SKM-1 (cell line): Measurements from ENCODE around the gene INPP5A.
A peak's percentile ranks its signal among the peaks of the same experiment; 100 is the strongest.
"Not testable (repeated sequence)": the region's sequence is repeated elsewhere in the genome, so short reads cannot be mapped to it uniquely, and the experiment has no call there.

Experiments
- DNase-seq: peaks from one replicate; lab custom pipeline; 2025; ENCODE audit not compliant: unreplicated experiment; lab: John Stamatoyannopoulos, UW

The INPP5A gene

DNA sequence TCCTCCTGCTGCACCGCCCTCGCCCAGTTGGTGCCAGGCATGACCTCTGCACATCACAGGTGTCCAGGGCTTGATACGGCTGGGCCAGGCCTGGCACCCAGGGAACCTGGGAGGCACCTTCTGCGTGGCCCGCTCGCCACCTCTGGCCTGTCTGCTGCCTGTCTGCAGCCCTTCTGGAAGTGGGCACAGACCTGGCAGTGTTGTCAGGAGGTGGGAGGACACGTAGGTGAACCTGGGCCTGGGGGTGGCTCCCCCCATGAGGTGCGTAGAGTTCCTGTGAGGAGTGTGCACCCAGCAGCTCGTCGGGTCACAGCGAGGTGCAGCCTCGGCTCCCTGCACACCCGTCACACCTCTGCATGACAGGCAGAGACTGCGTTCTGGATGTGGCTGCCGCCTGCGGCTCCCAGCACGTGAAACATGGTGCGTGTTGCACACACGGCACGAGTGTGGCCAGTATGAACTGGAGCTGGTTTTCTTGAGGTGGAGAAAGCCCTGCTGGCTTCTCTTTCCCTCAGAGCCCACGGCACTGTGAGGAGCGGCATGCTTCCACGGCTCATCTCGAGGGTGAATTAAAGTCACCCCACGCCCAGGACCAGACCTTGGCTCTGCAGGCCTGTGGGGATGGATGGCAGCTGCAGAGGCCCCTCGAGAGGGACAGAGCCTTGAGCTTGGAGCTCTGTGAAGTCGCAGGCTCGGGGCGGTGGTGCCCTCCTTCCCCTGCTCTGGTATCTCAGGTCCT is 24.8 kb downstream of the INPP5A start:
- no peak for DNase-seq

- no peak for DNase-seq
These were observed 25.4 kb downstream of the INPP5A start for GRCh38 chr10:132562916-132563456.

DNA sequence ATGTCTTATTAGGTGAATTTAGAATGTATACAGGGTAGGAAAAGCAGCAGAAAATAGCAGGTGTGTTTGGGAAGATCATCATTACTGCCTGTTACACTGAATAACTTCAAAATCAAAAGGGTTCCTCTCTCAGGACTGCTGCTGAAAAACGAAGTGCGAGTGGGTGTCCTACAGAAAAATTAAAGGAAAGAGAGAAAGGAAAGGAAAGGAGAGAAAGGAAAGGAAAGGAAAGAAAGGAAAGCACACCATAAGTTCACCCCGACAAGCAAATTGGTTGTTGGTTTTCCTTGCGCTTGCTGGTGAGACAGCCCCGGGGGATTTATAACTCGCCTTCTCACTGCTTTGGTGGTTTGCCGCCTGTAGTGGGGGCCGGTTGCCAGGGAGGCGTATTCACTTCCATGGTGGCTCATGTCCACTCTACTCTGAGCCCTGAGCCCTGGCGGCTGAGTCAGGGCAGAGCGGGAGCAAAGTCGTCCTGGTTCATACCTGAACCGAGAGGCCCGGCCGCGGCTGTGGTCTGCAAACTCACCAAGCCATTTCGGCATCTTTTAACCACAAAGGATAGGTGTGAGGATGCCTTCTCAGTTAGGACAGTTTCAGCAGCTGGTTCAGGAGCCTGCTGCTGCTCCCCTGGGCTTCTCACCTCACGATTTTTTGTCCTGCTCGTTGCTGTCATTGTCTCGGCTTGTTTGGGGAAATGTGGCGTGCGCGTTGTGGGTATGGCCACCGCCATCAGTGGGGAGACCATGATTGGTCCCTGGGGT is 26.1 kb downstream of the INPP5A start:
- no peak for DNase-seq

DNA sequence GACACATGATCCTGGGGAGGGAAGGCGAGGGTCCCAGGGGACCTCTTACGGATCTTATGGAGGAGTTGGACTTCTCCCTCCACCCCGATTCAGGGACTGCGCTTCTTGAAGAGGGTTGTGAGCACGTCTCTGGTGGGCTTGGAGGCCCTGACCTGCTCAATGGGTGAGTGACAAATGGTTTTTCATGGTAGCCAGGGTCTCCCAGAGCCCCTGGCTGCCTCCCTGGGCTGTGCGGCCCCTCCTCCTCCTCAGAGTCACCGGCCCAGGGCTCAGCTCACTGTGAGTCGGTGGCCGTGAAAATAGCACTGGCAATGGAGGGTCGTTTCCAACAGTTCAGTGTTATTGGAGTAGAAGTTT is 26.6 kb downstream of the INPP5A start:
- no peak for DNase-seq

- no peak for DNase-seq
These were observed 27.1 kb downstream of the INPP5A start for GRCh38 chr10:132564690-132565089.

DNA sequence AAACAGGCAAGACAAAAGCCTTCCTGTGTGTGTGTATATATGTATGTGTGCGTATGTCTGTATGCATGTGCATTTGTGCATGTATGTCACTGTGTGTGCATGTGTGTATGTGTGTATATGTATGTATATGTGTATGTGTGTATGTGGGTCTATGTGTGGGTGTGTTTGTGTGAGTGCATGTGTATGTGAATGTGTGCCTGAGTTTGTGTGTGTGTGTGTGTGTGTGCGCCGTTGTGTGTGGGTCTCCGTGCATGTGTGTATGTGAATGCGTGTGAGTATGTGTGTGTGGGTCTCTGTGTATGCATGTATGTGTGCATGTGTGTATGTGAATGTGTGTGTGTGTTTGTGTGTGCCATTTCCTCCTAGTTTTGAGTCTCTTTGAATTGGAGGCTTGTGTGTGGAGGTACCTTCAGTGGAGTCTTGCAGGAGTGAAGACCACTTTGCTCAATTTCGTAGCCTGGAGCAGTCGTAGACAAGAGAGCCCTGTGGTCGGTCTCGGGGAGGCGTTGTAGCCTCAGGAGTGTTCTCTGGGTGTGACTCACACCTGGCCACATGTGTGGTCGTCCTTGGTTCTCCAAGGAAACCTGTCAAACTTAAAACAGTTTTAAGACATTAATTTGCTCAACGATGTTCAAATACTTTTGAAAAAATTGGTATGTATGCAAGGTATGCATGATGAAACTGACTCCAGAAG is 28.1 kb downstream of the INPP5A start:
- DNase-seq: no peak

DNA sequence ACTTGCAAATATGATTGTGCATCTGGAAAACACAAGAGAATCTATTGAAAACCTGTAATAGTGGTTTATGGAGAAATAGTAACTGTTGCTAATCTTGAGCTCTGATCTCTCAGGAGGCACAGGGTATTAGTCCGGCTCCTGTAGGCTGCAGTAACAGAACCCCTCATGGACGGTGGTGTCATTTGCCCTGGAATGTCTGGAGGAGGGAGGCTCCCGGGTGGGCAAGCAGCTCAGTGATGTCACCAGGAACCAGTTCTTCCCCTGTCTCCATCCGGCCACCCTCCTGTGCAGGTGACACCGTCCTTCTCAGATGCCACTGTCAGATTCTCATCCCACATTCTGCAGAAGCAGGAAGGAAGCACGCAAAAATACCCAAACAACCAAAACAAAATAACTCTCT is 29.3 kb downstream of the INPP5A start:
- DNase-seq: no peak

DNA sequence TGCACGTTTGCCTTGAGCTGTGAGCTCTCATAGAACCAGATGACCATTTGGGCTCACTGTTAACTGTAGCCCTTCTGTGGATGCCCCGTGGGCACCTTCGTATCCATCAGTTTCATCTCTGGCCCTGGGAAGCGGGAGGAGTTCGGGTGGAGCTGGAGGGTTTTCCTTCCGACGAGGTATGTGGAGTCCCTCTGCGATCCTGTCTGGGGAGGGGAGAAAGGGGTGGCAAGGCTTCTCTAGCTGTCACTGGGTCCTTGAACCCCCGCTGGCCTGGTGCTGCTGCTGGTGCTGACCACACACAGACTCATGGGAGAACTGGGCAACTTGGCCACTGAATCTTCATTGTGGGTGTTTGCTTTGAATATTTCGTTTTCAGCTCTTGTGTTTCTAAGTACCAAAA is 32.7 kb downstream of the INPP5A start:
- DNase-seq: no peak

DNA sequence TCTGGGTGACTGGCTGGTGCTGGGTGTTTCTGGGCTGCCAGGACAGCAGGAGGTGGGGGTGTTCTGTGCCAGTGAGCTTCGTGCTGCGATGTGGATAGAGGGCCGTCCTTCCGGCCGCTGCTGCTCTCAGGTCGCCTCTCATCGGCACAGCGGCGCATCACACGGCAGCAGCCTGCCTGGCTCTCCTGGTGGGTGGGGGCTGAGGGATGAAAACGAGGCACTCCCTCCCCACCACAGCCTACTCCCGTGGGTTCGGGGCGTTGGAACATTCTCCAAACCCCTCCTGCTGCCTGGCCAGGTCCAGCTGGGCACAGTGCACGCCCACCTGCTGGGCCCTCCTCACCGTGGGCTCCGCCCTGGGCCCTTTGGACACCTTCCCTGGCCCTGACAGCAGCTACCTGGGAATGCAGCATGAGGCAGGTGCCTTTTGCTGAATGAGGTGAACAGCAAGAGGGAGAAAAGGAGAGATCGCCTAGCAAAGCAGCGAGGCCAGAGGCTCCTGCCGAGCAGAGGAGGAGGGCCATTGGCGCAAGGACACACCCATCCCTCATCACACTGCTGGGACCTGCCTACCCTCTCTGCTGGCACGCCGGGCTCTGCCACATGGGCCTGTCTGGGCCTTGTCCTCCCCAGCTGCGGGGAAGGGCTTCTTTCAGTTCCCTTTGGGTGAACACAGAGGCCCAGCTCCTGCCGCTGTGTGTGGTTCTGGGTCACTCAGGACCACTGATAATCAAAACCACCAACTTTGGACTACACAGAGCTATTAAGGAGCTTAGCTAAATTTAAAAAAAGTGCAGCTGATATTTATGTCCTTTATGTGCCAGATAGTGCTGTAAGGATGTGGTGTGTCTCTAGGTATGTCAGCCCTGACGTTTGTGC is 33.4 kb downstream of the INPP5A start:
- no peak for DNase-seq

DNA sequence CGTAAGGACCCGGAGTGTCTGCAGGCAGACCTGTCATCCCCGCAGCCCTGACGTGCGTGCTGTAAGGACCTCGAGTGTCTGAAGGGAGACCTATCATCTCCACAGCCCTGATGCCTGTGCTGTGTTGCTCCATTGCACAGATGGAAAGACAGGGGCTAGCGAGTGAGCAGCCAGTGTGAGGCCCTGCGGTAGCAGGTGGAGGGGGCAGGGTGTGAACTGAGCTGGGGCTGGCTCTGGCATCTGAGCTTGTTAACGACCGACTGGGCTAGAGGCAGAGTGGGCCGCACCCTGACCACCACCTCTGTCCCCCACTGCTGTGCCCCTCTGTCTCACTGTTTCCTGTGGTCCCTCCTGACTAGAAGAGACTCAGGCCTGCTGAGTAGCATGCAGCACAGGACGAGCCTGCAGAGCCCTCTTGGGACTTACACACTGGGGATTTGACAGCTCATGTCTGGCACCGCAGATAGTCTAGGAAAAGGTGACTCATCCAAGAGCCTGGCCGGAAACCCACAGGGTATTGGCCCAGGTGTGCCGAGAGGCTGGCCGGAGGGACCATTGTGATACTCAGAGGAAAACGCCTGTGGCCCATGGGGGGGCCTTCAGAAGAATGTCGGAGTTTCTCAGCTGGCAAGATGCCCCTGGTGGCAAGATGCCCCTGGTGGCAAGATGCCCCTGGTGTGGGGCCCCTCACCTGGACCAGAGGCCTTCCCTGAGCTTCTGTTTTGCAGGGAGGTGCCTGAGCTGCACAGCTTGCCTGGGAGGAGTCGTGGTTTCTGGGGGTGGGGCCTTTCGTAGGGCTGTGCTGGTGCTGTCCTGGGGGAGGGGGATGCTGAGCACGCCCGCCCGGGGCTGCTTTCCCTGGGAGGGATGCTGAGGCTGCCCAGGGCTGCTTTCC is 34.3 kb downstream of the INPP5A start:
- no peak for DNase-seq

- no peak for DNase-seq
These were observed 35.0 kb downstream of the INPP5A start for GRCh38 chr10:132572545-132572937.

GRCh38 chr10:132572946-132573345 is 35.4 kb downstream of the INPP5A start:
- not testable (repeated sequence) for DNase-seq

GRCh38 chr10:132574288-132574687 is 36.7 kb downstream of the INPP5A start:
- DNase-seq: no peak

GRCh38 chr10:132574783-132575319 is 37.3 kb downstream of the INPP5A start:
- peak; percentile 23 for DNase-seq

- peak; percentile 68 for DNase-seq
These were observed 38.0 kb downstream of the INPP5A start for GRCh38 chr10:132575320-132576201.

- DNase-seq: no peak
These were observed 39.2 kb downstream of the INPP5A start for GRCh38 chr10:132576671-132577349.

DNA sequence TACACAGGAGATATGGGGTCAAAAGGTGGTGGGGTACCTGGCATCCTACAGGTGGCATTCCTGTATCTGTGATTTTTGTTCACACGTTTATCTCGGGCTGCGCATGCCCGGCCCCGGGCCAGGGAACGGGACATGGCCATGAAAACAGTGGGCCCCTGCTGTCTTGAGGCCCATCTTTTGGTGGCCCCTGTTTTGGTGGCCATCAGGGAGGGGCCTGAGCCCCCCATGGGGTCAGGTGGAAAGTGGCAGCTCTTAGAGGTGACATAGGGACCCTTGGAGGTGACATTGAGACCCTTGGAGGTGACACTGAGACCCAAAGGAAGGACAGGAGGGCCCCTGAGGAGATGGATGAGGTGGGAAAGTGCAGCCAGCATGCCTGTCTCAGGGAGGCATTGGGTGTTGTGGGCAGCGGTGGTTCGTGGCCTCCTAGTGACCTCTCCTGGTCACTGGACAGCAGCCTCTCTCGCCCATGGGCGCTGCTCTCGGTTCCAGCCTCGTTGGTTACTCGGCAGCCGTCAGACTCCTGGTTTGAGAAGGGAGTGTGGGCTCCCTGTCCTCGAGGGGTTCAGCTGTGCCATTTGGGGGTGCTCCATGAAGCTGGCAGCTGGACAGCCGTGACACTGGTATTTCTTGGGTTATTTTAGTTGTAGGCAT is 39.9 kb downstream of the INPP5A start:
- no peak for DNase-seq
